Measurements from ENCODE around the gene FAAP100.

- TF ChIP-seq CTCF (IDR thresholded peaks at IDR 0.05) (no peak), POLR2A (IDR thresholded peaks at IDR 0.05) (no peak)
Observed at GRCh38 chr17:81553616-81554181, 1.5 kb upstream of the FAAP100 start.

Data from vagina (tissue), 2 donors.